CD4-positive, alpha-beta T cell (primary cell): ENCODE results near the gene FAT4. TPM values are rescaled to one million over a fixed set of nuclear protein-coding genes. Genes with fewer than 3 reads are reported as not detected.

Source experiments
- ATAC-seq: fragments of 200-7000 bp; cut with Tn5 transposase; one replicate; pipeline ENCODE4 v1.10.0; 2022; ENCODE audit warnings: mild to moderate bottlenecking; ENCODE audit not compliant: poor library complexity
- CTCF ChIA-PET: fragments of 350-600 bp; sonication (Branson Sonifier 250); formaldehyde crosslinking; loops from one replicate; lab custom pipeline; 2021; ENCODE audit warnings: antibody characterized with exemption, inconsistent platforms; lab: Charles Lee
- POLR2A ChIA-PET: fragments of 350-600 bp; sonication (Branson Sonifier 250); formaldehyde crosslinking; loops from one replicate; lab custom pipeline; 2021; ENCODE audit warnings: antibody characterized with exemption, inconsistent platforms; lab: Charles Lee
- DNase-seq, 14 experiments: peaks; one replicate each; pipeline ENCODE4 v3.0.0-alpha.2; 2013 to 2020; ENCODE audit warnings: mixed read lengths in 2 of 14
- H3K27ac ChIP-seq, 2 donors: one replicate each; pipeline versions ENCODE4 v1.5.1 to v1.7.0; 2013; ENCODE audit warnings: low read length in 2 of 2, low read depth in 1 of 2, mild to moderate bottlenecking in 1 of 2
- H3K27me3 ChIP-seq, 2 experiments: 1 replicate in 1 of 2; 2 replicates in 1 of 2; pipeline versions ENCODE4 v1.6.1 to v1.7.0; 2013; ENCODE audit warnings: low read length in 2 of 2, control low read depth in 1 of 2, mild to moderate bottlenecking in 1 of 2, moderate library complexity in 1 of 2; ENCODE audit not compliant: insufficient read depth in 2 of 2, control insufficient read depth in 1 of 2
- H3K36me3 ChIP-seq: one replicate; pipeline ENCODE4 v1.6.1; 2013; ENCODE audit warnings: low read length, control low read depth; ENCODE audit not compliant: insufficient read depth
- H3K4me1 ChIP-seq: one replicate; pipeline ENCODE4 v1.6.1; 2013; ENCODE audit warnings: low read length, control low read depth; ENCODE audit not compliant: insufficient read depth
- H3K4me3 ChIP-seq: one replicate; pipeline ENCODE4 v1.5.1; 2013; ENCODE audit warnings: mild to moderate bottlenecking, low read length, moderate library complexity
- H3K9me3 ChIP-seq, 2 experiments: 1 replicate in 1 of 2; 2 replicates in 1 of 2; pipeline versions ENCODE4 v1.6.1 to v1.7.0; 2013; ENCODE audit warnings: low read length in 2 of 2, mild to moderate bottlenecking in 2 of 2, control low read depth in 1 of 2, moderate library complexity in 1 of 2; ENCODE audit not compliant: control insufficient read depth in 1 of 2, insufficient read depth in 1 of 2
- H3K27ac Mint-ChIP-seq: one replicate; pipeline ENCODE4 v1.8.0; 2020; ENCODE audit warnings: mixed read lengths
- H3K27me3 Mint-ChIP-seq: one replicate; pipeline ENCODE4 v1.8.0; 2021; ENCODE audit warnings: mixed read lengths
- H3K36me3 Mint-ChIP-seq: one replicate; pipeline ENCODE4 v1.8.0; 2021; ENCODE audit warnings: low read depth, mixed read lengths
- H3K4me1 Mint-ChIP-seq: one replicate; pipeline ENCODE4 v1.8.0; 2021; ENCODE audit warnings: low read depth, mixed read lengths
- H3K4me3 Mint-ChIP-seq: one replicate; pipeline ENCODE4 v1.8.0; 2020; ENCODE audit warnings: mild to moderate bottlenecking, mixed read lengths
- H3K9me3 Mint-ChIP-seq: one replicate; pipeline ENCODE4 v1.8.0; 2020; ENCODE audit warnings: mixed read lengths
- intact Hi-C, 2 experiments: fragments of 100-400 bp; cut with DNase I in 1 of 2; cut with micrococcal nuclease in 1 of 2; formaldehyde crosslinking; loops; one replicate each; pipeline versions ENCODE4 v1.15.1 to v1.9.0; 2023 to 2025; cut with DNase I, micrococcal nuclease
- total RNA-seq, 174 experiments: library from RNA in 2 of 174; stranded (reverse) in 2 of 174; gene quantifications; one replicate each; pipeline ENCODE4 v1.2.3 and lab custom pipeline; 2021 to 2026
- TF ChIP-seq, protein P1 (sequence below): fragments of 200-600 bp; IDR thresholded peaks from one replicate; pipeline ENCODE4 v1.8.0; 2022; ENCODE audit warnings: antibody characterized with exemption, mild to moderate bottlenecking

The FAT4 gene
- total RNA-seq, 2 experiments from 2014 or later: not detected

DNA sequence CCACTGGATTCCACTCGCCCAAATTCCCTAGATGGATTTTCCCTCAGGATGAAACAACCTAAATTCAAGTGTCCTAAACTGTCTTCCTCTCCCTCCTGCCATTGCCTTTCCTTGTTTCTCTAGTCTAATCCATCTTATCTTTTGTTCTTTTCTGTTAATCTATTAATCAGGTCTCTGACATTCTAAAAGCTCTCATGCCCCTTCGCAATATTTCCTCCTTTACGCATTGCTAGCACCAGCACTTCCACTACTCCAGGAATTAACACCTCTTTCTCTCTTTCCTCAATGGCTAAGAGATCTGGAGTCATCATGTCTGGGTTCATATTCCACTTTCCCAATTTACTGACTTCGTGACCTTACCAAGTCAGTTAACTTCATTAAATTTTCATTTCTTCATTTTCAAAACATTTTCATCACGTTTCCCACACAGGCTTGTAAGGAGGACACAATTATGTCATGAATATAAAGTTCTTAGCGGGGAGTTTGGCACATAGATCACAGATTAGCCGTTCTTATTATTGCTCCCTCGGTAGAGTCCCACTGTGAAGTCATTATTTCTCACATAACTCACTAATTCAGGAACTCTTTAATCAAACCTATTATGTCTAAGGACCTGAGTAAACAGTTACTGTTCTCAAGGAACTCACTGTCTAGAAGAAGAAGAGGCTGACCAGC is 45.3 kb downstream of the FAT4 start:
- CTCF ChIA-PET: no interaction called here
- H3K4me1 Mint-ChIP-seq: no peaks in the 10 kb centered on the region

DNA sequence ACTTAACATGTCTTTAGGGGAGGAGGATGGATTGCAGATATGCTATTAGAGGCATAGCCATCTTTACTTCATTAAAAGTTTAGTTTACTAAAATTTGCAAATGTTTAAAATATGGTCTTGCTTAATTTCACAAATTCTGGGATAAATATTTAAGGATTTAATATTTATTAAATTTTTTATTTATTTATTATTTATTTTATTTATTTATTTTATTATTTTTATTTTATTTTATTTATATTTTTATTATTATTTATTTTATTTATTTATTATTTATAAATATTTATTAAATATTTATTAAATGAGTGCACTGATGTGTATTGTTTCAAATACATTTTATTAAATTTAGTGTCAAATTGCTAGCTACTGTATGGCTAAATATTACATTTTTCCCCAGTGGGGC is 46.0 kb downstream of the FAT4 start:
- no peaks in the 10 kb centered on the region for H3K27me3 Mint-ChIP-seq
- Histone ChIP-seq H3K4me1 (no peaks in the 10 kb centered on the region), H3K4me3 (no peak overlapping the region), H3K9me3 (peaks cover 0 to 4% of the 10 kb centered on the region in 2 experiments), H3K27me3 (no peaks in the 10 kb centered on the region), H3K27ac (no peak overlapping the region), H3K36me3 (no peaks in the 10 kb centered on the region)
- intact Hi-C loops: no loop called here
- CTCF ChIA-PET: no interaction called here
- no peak overlapping the region for H3K4me3 Mint-ChIP-seq
- TF ChIP-seq, protein P1, sequence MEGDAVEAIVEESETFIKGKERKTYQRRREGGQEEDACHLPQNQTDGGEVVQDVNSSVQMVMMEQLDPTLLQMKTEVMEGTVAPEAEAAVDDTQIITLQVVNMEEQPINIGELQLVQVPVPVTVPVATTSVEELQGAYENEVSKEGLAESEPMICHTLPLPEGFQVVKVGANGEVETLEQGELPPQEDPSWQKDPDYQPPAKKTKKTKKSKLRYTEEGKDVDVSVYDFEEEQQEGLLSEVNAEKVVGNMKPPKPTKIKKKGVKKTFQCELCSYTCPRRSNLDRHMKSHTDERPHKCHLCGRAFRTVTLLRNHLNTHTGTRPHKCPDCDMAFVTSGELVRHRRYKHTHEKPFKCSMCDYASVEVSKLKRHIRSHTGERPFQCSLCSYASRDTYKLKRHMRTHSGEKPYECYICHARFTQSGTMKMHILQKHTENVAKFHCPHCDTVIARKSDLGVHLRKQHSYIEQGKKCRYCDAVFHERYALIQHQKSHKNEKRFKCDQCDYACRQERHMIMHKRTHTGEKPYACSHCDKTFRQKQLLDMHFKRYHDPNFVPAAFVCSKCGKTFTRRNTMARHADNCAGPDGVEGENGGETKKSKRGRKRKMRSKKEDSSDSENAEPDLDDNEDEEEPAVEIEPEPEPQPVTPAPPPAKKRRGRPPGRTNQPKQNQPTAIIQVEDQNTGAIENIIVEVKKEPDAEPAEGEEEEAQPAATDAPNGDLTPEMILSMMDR: no peak
- no peaks in the 10 kb centered on the region for H3K36me3 Mint-ChIP-seq
- POLR2A ChIA-PET: no interaction called here
- H3K4me1 Mint-ChIP-seq: no peaks in the 10 kb centered on the region
- ATAC-seq (no peak), DNase-seq (no peak)
- H3K27ac Mint-ChIP-seq: no peak overlapping the region
- H3K9me3 Mint-ChIP-seq: peaks cover 6% of the 10 kb centered on the region

More for the DNA sequence above, 45.3 kb downstream of the FAT4 start:
- H3K36me3 Mint-ChIP-seq: no peaks in the 10 kb centered on the region
- ATAC-seq: no peak
- TF ChIP-seq, protein P1: no peak
- POLR2A ChIA-PET: no interaction called here
- peaks cover 0 to 4% of the 10 kb centered on the region in 2 experiments for H3K9me3 ChIP-seq
- intact Hi-C loops: no loop called here
- H3K27me3 ChIP-seq: no peaks in the 10 kb centered on the region
- H3K27ac ChIP-seq: no peak overlapping the region
- no peak for DNase-seq
- H3K9me3 Mint-ChIP-seq: peaks cover 6% of the 10 kb centered on the region
- H3K4me1 ChIP-seq: no peaks in the 10 kb centered on the region
- H3K36me3 ChIP-seq: no peaks in the 10 kb centered on the region
- H3K27ac Mint-ChIP-seq: no peak overlapping the region
- H3K4me3 ChIP-seq: no peak overlapping the region
- H3K4me3 Mint-ChIP-seq: no peak overlapping the region
- H3K27me3 Mint-ChIP-seq: no peaks in the 10 kb centered on the region
